Neural cell (in vitro differentiated cells): ENCODE measurements around the gene MTOR. TPM values are rescaled to one million over a fixed set of nuclear protein-coding genes. Genes with fewer than 3 reads are reported as not detected.
"Not testable (repeated sequence)": the region's sequence is repeated elsewhere in the genome, so short reads cannot be mapped to it uniquely, and the experiment has no call there.

Experiments
- H2AFZ ChIP-seq: fragments of 200-600, 300-800 bp; sonication (generic), shearing (Covaris generic); 2 replicates; pipeline ENCODE4 v1.6.0; 2014; ENCODE audit warnings: low read depth, mild to moderate bottlenecking, antibody characterized with exemption, low read length, moderate library complexity
- H3F3A ChIP-seq: fragments of 200-600 bp; shearing (Covaris generic); 2 replicates; pipeline ENCODE4 v1.6.1; 2016; ENCODE audit warnings: mild to moderate bottlenecking, moderate library complexity, mixed read lengths, antibody characterized with exemption, low read length; ENCODE audit not compliant: insufficient read depth, poor library complexity, severe bottlenecking
- H3K27ac ChIP-seq: fragments of 200-600, 300-800 bp; sonication (generic), shearing (Covaris generic); 2 replicates; pipeline ENCODE4 v1.5.1; 2014; ENCODE audit warnings: mild to moderate bottlenecking, low read length, moderate library complexity
- H3K27me3 ChIP-seq: fragments of 300-800, 200-600 bp; sonication (generic), shearing (Covaris generic); 2 replicates; pipeline ENCODE4 v1.6.0; 2014; ENCODE audit warnings: mild to moderate bottlenecking, low read depth, low read length, moderate library complexity; ENCODE audit not compliant: insufficient read depth
- H3K36me3 ChIP-seq: fragments of 300-800, 200-600 bp; sonication (generic), shearing (Covaris generic); 2 replicates; pipeline ENCODE4 v1.5.1; 2014; ENCODE audit warnings: mild to moderate bottlenecking, antibody characterized with exemption, low read length, moderate library complexity; ENCODE audit not compliant: insufficient read depth
- H3K4me2 ChIP-seq: fragments of 300-800, 200-600 bp; sonication (generic), shearing (Covaris generic); 2 replicates; pipeline ENCODE4 v1.6.0; 2014; ENCODE audit warnings: mild to moderate bottlenecking, low read length
- H3K4me3 ChIP-seq: fragments of 300-800, 200-600 bp; sonication (generic), shearing (Covaris generic); 2 replicates; pipeline ENCODE4 v1.5.1; 2014; ENCODE audit warnings: mild to moderate bottlenecking, low read length, moderate library complexity
- H3K79me2 ChIP-seq: fragments of 200-600 bp; shearing (Covaris generic); replicated peaks from 2 replicates; pipeline ENCODE4 v1.6.0; 2014; ENCODE audit warnings: mild to moderate bottlenecking, low read length, moderate library complexity; ENCODE audit not compliant: insufficient read depth
- H3K9ac ChIP-seq: fragments of 300-800, 200-600 bp; sonication (generic), shearing (Covaris generic); 2 replicates; pipeline ENCODE4 v1.6.1; 2016; ENCODE audit warnings: mild to moderate bottlenecking, low read length, mixed read lengths
- H3K9me2 ChIP-seq: fragments of 200-600 bp; shearing (Covaris generic); 2 replicates; pipeline ENCODE4 v1.6.1; 2016; ENCODE audit warnings: mild to moderate bottlenecking, low read length, mixed read lengths; ENCODE audit not compliant: insufficient read depth
- H3K9me3 ChIP-seq: fragments of 200-600, 300-800 bp; sonication (generic), shearing (Covaris generic); 2 replicates; pipeline ENCODE4 v1.6.1; 2016; ENCODE audit warnings: mild to moderate bottlenecking, mixed run types, low read length, moderate library complexity, mixed read lengths
- H4K20me1 ChIP-seq: fragments of 200-600 bp; shearing (Covaris generic); 2 replicates; pipeline ENCODE4 v1.6.1; 2016; ENCODE audit warnings: mild to moderate bottlenecking, mixed run types; ENCODE audit not compliant: insufficient read depth
- MXI1 ChIP-seq: fragments of 450-650 bp; conservative IDR thresholded peaks from 2 replicates; pipeline ENCODE4 v1.6.1; 2014; ENCODE audit warnings: antibody characterized with exemption, mild to moderate bottlenecking; ENCODE audit not compliant: poor library complexity, severe bottlenecking
- RAD21 ChIP-seq: fragments of 450-650 bp; conservative IDR thresholded peaks from 2 replicates; pipeline ENCODE4 v1.6.1; 2014; ENCODE audit warnings: antibody characterized with exemption, mild to moderate bottlenecking, moderate library complexity
- SMC3 ChIP-seq: fragments of 450-650 bp; conservative IDR thresholded peaks from 2 replicates; pipeline ENCODE4 v1.6.1; 2014; ENCODE audit warnings: antibody characterized with exemption, mild to moderate bottlenecking, moderate library complexity; ENCODE audit not compliant: poor library complexity
- TAF1 ChIP-seq: IDR thresholded peaks from 2 replicates; pipeline ENCODE4 v1.6.1; 2012; ENCODE audit warnings: low read depth
- polyA plus RNA-seq: library from polyadenylated mRNA; depleted of rRNA; stranded (reverse); fragments of >200 nt; gene quantifications from 2 replicates; pipeline ENCODE4 v1.2.3, GENCODE V29; 2014
- TF ChIP-seq, protein P1 (sequence below): fragments of 450-650 bp; IDR thresholded peaks from 2 replicates; pipeline ENCODE4 v1.5.1; 2014; ENCODE audit warnings: antibody characterized with exemption, mild to moderate bottlenecking, moderate library complexity; ENCODE audit not compliant: poor library complexity, severe bottlenecking

MTOR gene
- polyA plus RNA-seq, 1 donor from 2014 or later: 41.2 TPM

GRCh38 chr1:11299225-11299574, 36.8 kb upstream of the MTOR start:
- H3K4me2 ChIP-seq: no peak overlapping the region
- TF ChIP-seq, protein P1, sequence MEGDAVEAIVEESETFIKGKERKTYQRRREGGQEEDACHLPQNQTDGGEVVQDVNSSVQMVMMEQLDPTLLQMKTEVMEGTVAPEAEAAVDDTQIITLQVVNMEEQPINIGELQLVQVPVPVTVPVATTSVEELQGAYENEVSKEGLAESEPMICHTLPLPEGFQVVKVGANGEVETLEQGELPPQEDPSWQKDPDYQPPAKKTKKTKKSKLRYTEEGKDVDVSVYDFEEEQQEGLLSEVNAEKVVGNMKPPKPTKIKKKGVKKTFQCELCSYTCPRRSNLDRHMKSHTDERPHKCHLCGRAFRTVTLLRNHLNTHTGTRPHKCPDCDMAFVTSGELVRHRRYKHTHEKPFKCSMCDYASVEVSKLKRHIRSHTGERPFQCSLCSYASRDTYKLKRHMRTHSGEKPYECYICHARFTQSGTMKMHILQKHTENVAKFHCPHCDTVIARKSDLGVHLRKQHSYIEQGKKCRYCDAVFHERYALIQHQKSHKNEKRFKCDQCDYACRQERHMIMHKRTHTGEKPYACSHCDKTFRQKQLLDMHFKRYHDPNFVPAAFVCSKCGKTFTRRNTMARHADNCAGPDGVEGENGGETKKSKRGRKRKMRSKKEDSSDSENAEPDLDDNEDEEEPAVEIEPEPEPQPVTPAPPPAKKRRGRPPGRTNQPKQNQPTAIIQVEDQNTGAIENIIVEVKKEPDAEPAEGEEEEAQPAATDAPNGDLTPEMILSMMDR: no peak
- TF ChIP-seq TAF1 (no peak), RAD21 (no peak)
- no peak overlapping the region for H2AFZ ChIP-seq
- no peak overlapping the region for H3K27ac ChIP-seq
- H3K27me3 ChIP-seq: no peaks in the 10 kb centered on the region
- H3K9me2 ChIP-seq: no peaks in the 10 kb centered on the region
- H3K36me3 ChIP-seq: no peaks in the 10 kb centered on the region
- H3K4me3 ChIP-seq: no peak overlapping the region
- no peaks in the 10 kb centered on the region for H3K79me2 ChIP-seq
- H3F3A ChIP-seq: no peaks in the 10 kb centered on the region
- H4K20me1 ChIP-seq: no peaks in the 10 kb centered on the region
- no peaks in the 10 kb centered on the region for H3K9me3 ChIP-seq
- H3K9ac ChIP-seq: no peak overlapping the region

DNA sequence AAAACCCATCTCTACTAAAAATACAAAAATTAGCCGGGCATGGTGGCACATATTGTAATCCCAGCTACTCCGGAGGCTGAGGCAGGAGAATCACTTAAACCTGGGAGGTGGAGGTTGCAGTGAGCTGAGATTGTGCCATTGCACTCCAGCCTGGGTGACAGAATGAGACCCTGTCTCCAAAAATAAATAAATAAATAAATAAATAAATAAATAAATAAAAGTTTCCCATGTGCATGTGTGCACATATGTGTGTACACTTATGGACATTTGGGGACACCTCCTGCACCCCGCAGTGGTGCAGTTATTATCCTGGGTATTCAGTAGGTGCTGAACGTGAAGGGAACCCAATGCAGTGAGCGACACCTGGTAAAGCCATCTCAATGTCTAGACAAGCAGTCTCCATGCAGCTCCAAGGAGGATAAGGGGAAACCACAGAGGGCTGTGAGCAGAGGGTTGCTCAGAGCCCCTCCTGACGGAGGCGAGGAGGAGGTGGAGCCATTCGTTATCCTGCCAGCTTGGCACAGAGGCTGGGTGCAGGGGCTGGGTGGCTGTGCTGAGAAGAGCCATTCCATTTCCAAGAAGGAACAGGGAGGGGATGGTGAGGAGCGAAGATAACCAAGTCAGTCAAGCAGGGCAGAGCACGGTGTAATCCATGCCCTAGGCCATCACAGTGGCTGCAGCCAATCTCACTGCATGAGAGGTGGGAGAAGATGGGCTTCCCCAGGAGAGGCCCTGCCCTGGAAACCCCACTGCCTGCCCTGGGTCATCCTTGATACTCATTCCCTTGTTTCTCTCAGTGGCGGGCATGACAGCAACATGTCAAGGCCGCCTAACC, 36.3 kb upstream of the MTOR start:
- no peak for TF ChIP-seq SMC3
- TF ChIP-seq, protein P1: no peak
- TF ChIP-seq MXI1: no peak
- H3K79me2 ChIP-seq: no peaks in the 10 kb centered on the region
- no peaks in the 10 kb centered on the region for H4K20me1 ChIP-seq
- H3K36me3 ChIP-seq: no peaks in the 10 kb centered on the region
- H3K9me2 ChIP-seq: no peaks in the 10 kb centered on the region
- no peak overlapping the region for H3K9ac ChIP-seq
- H3K9me3 ChIP-seq: no peaks in the 10 kb centered on the region
- H3K27ac ChIP-seq: no peak overlapping the region
- H3F3A ChIP-seq: no peaks in the 10 kb centered on the region
- no peak overlapping the region for H3K4me3 ChIP-seq
- no peak overlapping the region for H3K4me2 ChIP-seq
- H2AFZ ChIP-seq: no peak overlapping the region
- H3K27me3 ChIP-seq: no peaks in the 10 kb centered on the region

DNA sequence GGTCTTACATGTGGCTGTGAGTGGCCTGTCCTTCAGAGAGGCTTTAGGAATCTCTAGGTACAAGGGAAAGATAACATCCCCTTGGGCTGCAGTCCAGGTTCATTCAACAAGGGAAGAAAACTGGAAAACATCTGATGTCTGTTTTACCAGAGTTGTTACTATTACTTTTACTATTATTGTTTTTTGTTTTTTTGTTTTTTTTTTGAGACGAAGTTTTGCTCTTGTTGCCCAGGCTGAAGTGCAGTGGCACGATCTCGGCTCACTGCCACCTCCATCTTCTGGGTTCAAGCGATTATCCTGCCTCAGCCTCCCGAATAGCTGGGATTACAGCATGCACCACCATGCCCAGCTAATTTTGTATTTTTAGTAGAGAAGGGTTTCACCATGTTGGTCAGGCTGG, 35.4 kb upstream of the MTOR start:
- not testable (repeated sequence) for H3K9me3 ChIP-seq

More for the DNA sequence above, 35.4 kb upstream of the MTOR start:
- not testable (repeated sequence) for H3K4me2 ChIP-seq, H3K4me3 ChIP-seq, H3F3A ChIP-seq, H3K36me3 ChIP-seq, H3K27me3 ChIP-seq, H2AFZ ChIP-seq, H3K9ac ChIP-seq, H3K9me2 ChIP-seq, H3K79me2 ChIP-seq, H4K20me1 ChIP-seq, H3K27ac ChIP-seq
